Ecto neural progenitor cell (in vitro differentiated cells): ENCODE measurements around the gene NOD1.
"Not testable (repeated sequence)": the region's sequence is repeated elsewhere in the genome, so short reads cannot be mapped to it uniquely, and the experiment has no call there.

Experiments used
- DNase-seq: peaks from one replicate; pipeline ENCODE4 v3.0.0-alpha.2; 2018; ENCODE audit warnings: low spot score

The NOD1 gene

GRCh38 chr7:30413864-30414263 is 64.7 kb downstream of the NOD1 start:
- DNase-seq, result no peak

GRCh38 chr7:30412782-30413504 is 65.6 kb downstream of the NOD1 start:
- no peak for DNase-seq

GRCh38 chr7:30411897-30412296 is 66.7 kb downstream of the NOD1 start:
- no peak for DNase-seq

GRCh38 chr7:30411173-30411572 is 67.4 kb downstream of the NOD1 start:
- no peak for DNase-seq

- DNase-seq, result no peak
Measured at GRCh38 chr7:30406664-30407425, 71.7 kb downstream of the NOD1 start.

- DNase-seq, result no peak
Measured at GRCh38 chr7:30405179-30405578, 73.4 kb downstream of the NOD1 start.

GRCh38 chr7:30403477-30403876 is 75.1 kb downstream of the NOD1 start:
- DNase-seq, result no peak

- no peak for DNase-seq
Measured at GRCh38 chr7:30396389-30396788, 82.2 kb downstream of the NOD1 start.

GRCh38 chr7:30395676-30396075 is 82.9 kb downstream of the NOD1 start:
- no peak for DNase-seq

GRCh38 chr7:30391806-30392205 is 86.8 kb downstream of the NOD1 start:
- no peak for DNase-seq

- DNase-seq, result no peak
Measured at GRCh38 chr7:30390736-30391636, 87.6 kb downstream of the NOD1 start.

GRCh38 chr7:30389791-30390190 is 88.8 kb downstream of the NOD1 start:
- DNase-seq, result no peak

GRCh38 chr7:30382607-30383006 is 96.0 kb downstream of the NOD1 start:
- no peak for DNase-seq

- not testable (repeated sequence) for DNase-seq
Measured at GRCh38 chr7:30380824-30381223, 97.8 kb downstream of the NOD1 start.

GRCh38 chr7:30380294-30380693 is 98.3 kb downstream of the NOD1 start:
- no peak for DNase-seq

GRCh38 chr7:30379741-30380140 is 98.8 kb downstream of the NOD1 start:
- no peak for DNase-seq

- no peak for DNase-seq
Measured at GRCh38 chr7:30379131-30379530, 99.5 kb downstream of the NOD1 start.

- DNase-seq, result no peak
Measured at GRCh38 chr7:30378275-30378674, 100.3 kb downstream of the NOD1 start.
